ENCODE results near the gene COL13A1.

The COL13A1 gene

DNA sequence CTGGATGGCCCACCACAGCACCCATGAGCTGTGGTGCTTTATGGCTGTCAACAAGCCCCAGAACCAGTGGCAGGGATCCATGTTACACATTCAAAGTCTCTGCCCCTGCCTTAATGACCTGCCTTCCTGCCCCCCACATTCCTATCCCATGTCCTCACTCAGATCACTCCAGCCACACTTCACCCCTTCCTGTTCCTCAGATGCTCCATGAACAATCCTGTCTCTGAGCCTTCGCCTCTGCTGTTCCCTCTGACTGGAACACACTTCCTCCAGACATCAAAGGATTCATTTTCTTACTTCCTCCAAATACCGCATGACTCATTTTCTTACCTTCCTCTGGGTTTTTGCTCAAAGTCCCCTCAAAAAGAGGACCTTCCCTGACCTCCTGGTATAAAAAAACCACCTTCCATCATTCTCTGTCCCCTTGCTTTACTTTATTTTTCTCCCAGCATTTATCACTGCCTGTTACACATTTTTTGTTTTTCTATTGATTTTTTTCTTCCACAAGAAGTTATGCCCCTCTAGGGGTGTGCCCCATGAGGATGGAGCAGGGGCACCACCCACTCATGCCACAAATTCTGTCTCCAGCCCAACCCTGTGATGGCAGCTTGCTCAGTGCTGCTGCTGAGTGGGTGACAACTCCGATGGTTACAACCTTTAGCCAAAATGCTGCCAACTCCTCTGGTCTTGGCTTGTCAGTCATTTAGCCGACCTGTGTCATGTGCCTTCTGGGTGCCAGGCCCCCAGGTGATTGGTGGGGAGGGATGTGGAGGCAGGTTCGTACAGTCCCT is 18.2 kb downstream of the COL13A1 start:
- DNase-seq (ENCODE audit: low read depth in 2 of 2) = no peak

DNA sequence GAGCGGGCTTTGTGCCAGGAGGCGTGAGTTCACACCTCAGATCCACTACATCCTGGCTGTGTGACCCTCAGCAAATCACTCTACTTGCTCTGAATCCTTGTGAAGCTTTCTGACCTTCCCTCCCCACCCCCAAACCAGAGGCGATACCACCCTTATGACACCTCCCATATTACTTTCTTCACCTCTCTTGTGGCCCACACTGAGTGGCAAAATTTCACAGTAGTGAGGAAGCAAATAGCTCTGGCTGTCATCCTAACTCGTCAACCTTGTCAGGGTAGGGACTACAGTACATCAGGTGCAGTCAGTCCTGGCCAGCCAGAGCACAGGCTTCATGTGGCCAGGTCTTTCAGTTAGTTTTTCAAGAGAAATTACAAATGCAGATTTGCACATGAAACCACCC is 19.1 kb downstream of the COL13A1 start:
- DNase-seq (ENCODE audit: low read depth in 2 of 2) = no peak

GRCh38 chr10:69825604-69826003 is 23.9 kb downstream of the COL13A1 start:
- no peak for DNase-seq (ENCODE audit: low read depth in 2 of 2)

DNA sequence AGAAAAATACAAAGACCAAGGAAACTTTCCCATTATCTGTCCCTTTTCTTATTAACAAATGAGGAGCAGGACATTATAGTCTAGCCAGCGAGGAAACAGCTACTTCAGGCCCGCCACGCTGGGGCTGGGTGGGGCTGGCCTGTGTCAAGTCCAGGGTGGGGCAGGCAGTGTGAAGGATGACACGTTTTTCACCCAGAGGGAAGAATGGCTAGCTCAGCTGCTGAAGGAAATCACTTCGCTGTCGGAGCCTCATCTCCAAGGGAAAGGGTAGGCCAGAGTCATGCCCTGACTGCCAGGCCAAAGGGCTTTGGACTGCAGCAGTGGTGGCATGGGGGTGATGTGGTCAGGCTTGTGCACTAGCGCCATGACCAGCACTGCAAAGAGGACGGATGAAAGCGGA is 24.4 kb downstream of the COL13A1 start:
- DNase-seq (ENCODE audit: low read depth in 2 of 2) = no peak

DNA sequence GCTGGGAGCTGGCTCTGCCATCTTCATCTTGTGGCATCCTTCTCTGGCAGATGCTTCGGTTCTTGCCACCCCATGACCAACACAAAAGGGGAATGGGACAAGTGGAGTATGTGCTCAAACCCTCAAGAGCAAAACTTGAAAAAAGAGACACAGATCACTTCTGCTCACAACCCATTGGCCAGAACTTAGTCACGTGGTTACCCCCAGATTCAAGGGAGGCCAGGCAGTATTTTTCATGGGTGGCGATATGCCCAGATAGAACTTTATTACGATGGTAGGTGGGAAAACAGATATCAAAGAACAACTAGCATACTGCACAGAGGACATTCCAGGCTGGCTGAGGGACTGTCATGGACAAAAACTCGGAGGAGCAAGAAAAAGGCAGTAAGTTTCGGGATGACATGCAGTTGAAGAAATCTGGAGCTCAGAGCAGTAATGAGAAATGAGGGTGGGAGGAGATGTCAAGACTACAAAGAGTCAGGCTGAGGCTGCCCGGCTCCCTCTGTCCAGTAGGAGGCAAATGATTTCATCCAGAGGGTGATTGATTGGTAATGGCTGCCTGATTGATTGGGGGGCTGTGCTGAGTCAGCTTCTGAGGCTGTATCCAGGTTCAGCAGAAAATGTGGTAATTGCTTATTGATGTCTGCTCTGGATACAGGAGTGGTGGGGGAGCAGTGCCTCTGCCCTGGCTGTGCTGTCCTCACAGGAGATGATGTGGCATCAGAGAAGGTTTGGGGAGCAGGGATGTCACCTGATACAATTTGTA is 25.3 kb downstream of the COL13A1 start:
- DNase-seq (ENCODE audit: low read depth in 2 of 2) = no peak

DNA sequence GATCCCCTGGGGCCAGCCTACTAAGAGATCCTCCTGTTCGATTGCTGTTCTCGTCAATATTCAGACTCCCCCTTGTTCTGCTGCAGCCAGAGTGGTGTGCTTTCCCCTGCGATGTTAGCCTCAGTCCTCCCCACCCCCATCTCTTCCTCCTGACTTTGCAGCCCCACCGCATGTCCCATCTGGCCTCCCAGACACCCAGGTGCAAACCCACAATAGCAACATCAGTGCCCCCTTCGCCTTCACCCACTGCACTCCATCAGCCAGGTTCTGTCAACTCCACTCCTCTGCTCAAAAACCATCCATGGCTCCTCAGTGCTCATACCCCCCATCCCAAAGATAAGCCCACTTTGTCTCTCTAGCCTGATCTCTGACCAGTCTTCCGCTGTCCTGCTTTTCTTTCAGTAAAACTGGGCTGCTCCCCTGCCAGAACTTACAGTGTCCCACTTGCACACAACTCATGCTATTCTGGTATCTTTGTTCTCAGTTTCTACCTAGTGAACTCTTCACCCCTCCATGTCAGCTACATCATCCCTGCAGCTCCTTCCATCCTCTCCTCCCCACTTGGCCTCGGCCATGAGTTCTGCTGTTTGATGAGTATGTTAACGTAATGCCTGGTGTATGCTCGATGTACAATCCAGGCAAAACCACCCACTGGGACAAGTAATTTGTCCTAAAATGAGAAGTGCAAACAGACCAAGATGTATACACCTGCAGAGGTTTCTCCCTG is 26.6 kb downstream of the COL13A1 start:
- no peak for DNase-seq (ENCODE audit: low read depth in 2 of 2)

DNA sequence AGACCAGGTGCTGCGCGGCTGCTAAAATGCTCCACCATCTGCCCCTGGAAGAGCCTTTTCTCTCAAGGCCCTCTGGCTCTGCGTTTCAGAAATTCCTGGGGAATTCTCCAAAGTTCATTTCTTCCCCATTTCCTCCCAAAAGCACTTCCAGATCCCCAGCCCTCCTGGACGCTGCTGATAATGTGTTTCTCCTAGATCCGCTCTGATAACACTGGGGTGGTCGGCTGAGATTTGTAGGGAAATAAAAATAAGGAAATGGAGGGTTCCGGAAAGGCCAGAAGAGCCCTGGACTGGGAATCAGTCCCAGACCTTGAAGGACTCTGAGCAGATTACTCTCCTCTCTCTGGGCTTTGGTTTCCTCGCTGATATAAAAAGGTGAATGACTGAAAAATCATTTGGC is 28.1 kb downstream of the COL13A1 start:
- no peak for DNase-seq (ENCODE audit: low read depth in 2 of 2)

DNA sequence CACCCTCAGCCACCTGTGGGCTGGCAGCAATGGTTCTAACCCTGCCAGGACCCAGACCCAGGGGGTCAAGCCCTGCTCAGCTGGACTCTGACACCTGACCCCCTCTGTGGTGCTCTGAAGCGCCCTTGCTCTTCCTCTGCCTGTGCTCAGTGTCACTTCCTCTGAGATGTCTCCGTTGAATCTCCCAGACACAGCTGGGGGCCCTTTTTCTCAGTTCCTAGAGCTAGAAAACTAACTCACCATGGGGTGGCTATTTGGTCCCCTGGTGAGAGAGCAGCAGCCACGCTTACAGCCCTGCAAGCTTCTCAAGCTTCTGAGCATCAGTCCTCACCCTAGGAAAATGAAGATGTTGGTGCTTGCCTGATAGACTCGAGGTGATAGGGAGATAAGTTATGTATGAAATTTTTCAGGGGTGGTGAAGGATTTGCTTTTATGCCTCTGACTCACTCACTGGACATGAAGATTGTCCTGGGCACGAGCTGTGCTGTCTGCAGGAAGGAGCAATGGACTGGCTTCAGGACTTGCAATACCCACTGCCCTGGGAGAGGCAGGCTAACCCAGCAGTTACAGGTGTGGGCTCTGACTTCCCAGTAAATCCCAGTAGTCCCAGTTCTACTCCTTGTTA is 29.6 kb downstream of the COL13A1 start:
- no peak for DNase-seq (ENCODE audit: low read depth in 2 of 2)

GRCh38 chr10:69835233-69835632 is 33.5 kb downstream of the COL13A1 start:
- DNase-seq (ENCODE audit: low read depth in 2 of 2) = no peak

GRCh38 chr10:69835875-69836730 is 34.4 kb downstream of the COL13A1 start:
- no peak for DNase-seq (ENCODE audit: low read depth in 2 of 2)

- DNase-seq (ENCODE audit: low read depth in 2 of 2) = no peak
These were observed 35.0 kb downstream of the COL13A1 start for GRCh38 chr10:69836731-69837030.

GRCh38 chr10:69837261-69837660 is 35.6 kb downstream of the COL13A1 start:
- DNase-seq (ENCODE audit: low read depth in 2 of 2) = no peak

DNA sequence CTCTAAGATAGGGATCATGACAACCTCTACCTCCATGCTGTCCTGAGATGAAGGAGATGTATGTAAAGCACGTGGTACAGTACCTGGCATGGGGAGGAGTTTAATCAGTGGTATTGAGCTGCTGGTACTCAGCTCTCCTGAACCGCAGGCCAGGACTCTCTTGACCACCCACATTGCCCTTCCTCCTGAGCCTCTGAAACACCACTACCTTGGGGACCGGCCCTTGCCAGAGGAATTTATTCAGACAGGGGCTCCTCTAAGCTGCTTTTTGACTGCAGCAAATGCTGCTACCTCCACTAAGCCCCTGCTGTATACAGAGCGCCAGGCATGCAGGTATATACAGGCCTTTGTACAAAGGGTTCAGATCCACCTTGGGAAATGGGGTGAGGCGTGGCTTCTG is 36.7 kb downstream of the COL13A1 start:
- no peak for DNase-seq (ENCODE audit: low read depth in 2 of 2)

GRCh38 chr10:69838853-69839252 is 37.1 kb downstream of the COL13A1 start:
- no peak for DNase-seq (ENCODE audit: low read depth in 2 of 2)

- DNase-seq (ENCODE audit: low read depth in 2 of 2) = no peak
These were observed 38.1 kb downstream of the COL13A1 start for GRCh38 chr10:69839696-69840345.

DNA sequence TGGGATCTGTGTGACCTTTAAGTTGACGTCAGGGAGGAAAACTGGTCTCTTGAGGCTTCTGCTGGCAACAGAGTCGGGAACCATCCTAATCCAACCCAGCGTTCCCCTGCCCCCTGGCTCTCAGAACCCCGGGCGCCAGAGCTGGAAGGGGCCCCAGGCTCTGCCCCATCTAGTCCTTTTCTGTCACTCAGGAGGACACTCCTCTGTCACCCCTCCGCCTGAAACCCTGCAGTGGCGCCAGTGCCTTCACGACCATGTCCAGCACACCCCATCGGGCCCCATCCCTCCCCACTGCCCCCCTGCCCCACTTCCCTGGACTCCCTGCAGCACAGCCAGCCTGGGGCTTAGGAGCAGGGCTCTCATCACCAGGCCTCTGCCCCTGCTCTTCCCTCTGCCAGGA is 39.1 kb downstream of the COL13A1 start:
- no peak for DNase-seq (ENCODE audit: low read depth in 2 of 2)

DNA sequence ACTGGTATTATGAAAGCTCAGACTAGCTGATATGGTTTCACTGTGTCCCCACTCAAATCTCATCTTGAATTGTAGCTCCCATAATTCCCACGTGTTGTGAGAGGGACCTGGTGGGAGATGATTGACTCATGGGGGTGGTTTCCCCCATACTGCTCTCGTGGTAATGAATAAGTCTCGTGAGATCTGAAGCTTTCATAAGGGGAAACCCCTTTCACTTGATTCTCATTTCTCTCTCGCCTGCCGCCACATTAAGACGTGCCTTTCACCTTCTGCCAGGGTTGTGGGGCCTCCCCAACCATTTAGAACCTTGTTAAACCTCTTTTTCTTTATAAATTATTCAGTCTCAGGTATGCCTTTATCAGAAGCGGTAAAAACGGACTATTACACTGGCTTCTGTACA is 40.3 kb downstream of the COL13A1 start:
- peak in 1 of 2 donors; percentile 18 for DNase-seq (ENCODE audit: low read depth in 2 of 2)

- no peak for DNase-seq (ENCODE audit: low read depth in 2 of 2)
These were observed 41.2 kb downstream of the COL13A1 start for GRCh38 chr10:69842882-69843281.

DNA sequence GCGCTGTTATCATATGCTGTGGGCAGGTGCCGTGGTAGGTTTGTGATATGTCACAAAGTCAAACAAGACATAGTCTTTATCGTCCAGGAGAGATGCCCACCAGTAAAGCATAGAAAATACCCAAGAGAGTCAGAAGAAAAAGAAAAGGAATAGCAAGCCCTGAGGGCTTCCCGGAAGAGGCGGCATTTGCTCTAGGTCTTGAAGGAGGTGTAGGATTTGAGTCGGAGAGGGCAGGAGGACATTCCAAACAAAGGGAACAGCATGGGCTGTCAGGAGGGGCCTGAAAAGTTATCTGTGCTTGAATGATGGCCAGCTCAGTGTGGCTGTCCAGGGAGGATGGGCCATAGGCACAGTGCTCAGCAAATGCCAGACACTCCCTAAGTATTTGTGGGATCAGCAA is 42.2 kb downstream of the COL13A1 start:
- DNase-seq (ENCODE audit: low read depth in 2 of 2) = no peak

DNA sequence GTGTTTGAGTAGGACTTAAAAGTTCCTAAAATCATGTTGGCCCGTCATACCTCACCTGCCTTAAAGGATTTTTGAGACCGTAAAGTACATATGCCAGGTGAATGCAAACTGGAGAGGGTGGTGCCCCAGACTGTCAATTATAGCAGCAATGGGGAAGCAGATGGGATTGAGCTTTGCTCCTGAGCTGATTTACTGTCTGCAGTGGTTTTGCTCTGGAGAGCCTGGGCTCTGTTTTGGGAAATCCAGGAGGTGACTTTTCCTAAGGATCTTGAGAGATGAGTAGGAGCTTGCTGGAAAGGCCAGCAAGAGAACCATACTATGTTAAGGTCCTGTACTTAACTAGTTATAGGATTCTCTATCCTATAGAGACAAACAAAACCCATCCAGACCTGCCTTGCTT is 43.0 kb downstream of the COL13A1 start:
- DNase-seq (ENCODE audit: low read depth in 2 of 2) = no peak

Measured in stimulated activated CD4-positive, alpha-beta T cell treated with anti-CD3 and anti-CD28 coated beads, Interleukin-15, amount 100 ng/mL, for 48 hours (primary cell).